Lower leg skin (tissue), 3 donors: ENCODE measurements around the gene RAB3C.

Experiments used
- POLR2A ChIP-seq, 2 donors: fragments of 450-650 bp; IDR thresholded peaks; one replicate each; pipeline ENCODE4 v1.6.1; 2016 to 2017; ENCODE audit warnings: antibody characterized with exemption in 2 of 2, mild to moderate bottlenecking in 1 of 2, moderate library complexity in 1 of 2
- TF ChIP-seq, protein P1 (sequence below), 3 donors: fragments of 450-650 bp; IDR thresholded peaks; one replicate each; pipeline ENCODE4 v1.5.1; 2016; ENCODE audit warnings: antibody characterized with exemption in 3 of 3, mild to moderate bottlenecking in 3 of 3, moderate library complexity in 2 of 3

GRCh38 chr5:58813855-58814254 is 231.0 kb downstream of the RAB3C start:
- TF ChIP-seq, protein P1, sequence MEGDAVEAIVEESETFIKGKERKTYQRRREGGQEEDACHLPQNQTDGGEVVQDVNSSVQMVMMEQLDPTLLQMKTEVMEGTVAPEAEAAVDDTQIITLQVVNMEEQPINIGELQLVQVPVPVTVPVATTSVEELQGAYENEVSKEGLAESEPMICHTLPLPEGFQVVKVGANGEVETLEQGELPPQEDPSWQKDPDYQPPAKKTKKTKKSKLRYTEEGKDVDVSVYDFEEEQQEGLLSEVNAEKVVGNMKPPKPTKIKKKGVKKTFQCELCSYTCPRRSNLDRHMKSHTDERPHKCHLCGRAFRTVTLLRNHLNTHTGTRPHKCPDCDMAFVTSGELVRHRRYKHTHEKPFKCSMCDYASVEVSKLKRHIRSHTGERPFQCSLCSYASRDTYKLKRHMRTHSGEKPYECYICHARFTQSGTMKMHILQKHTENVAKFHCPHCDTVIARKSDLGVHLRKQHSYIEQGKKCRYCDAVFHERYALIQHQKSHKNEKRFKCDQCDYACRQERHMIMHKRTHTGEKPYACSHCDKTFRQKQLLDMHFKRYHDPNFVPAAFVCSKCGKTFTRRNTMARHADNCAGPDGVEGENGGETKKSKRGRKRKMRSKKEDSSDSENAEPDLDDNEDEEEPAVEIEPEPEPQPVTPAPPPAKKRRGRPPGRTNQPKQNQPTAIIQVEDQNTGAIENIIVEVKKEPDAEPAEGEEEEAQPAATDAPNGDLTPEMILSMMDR (IDR thresholded peaks at IDR 0.05): no peak
- TF ChIP-seq POLR2A (IDR thresholded peaks at IDR 0.05): no peak
